Measurements from ENCODE around the gene NRN1. TPM values are rescaled to one million over a fixed set of nuclear protein-coding genes. Genes with fewer than 3 reads are reported as not detected.

NRN1 gene
- total RNA-seq, 1 experiment from 2014 or later: not detected

DNA sequence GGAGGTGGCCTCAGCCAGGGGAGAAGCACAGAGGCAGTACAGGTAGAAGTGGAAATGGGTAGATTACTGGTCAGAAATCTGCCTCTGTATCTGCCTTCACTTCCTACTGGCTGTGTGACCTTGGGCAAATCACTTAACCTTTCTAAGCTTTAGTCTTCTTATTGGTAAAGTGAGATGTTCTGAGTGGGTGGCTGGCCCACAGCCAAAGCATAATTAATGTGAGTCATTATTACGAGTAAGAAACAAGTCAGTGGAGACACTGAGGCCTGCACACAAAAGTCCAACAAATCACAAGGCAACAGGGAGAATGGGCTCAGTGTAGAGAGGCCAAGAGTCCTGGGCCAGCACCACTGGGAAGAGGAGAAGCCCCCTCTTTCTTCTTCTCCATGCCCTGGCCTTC is 39.1 kb downstream of the NRN1 start:
- Mint-ChIP-seq H3K27me3 (ENCODE audit: insufficient read depth, unreplicated experiment) (peaks cover 8% of the 10 kb centered on the region), H3K36me3 (ENCODE audit: insufficient read depth, unreplicated experiment) (no peaks in the 10 kb centered on the region), H3K4me3 (ENCODE audit: unreplicated experiment) (no peak overlapping the region), H3K9me3 (ENCODE audit: unreplicated experiment) (no peaks in the 10 kb centered on the region), H3K27ac (ENCODE audit: unreplicated experiment) (no peak overlapping the region), H3K4me1 (ENCODE audit: low read depth, unreplicated experiment) (no peaks in the 10 kb centered on the region)
- POLR2A ChIA-PET: no interaction called here
- TF ChIP-seq, protein P1, sequence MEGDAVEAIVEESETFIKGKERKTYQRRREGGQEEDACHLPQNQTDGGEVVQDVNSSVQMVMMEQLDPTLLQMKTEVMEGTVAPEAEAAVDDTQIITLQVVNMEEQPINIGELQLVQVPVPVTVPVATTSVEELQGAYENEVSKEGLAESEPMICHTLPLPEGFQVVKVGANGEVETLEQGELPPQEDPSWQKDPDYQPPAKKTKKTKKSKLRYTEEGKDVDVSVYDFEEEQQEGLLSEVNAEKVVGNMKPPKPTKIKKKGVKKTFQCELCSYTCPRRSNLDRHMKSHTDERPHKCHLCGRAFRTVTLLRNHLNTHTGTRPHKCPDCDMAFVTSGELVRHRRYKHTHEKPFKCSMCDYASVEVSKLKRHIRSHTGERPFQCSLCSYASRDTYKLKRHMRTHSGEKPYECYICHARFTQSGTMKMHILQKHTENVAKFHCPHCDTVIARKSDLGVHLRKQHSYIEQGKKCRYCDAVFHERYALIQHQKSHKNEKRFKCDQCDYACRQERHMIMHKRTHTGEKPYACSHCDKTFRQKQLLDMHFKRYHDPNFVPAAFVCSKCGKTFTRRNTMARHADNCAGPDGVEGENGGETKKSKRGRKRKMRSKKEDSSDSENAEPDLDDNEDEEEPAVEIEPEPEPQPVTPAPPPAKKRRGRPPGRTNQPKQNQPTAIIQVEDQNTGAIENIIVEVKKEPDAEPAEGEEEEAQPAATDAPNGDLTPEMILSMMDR (IDR thresholded peaks at IDR 0.05; ENCODE audit: insufficient read depth in 1 of 2, low read depth in 1 of 2, low read length in 1 of 2, severe bottlenecking in 1 of 2, unreplicated experiment in 1 of 2): no peak
- CTCF ChIA-PET: no interaction called here
- BruUV-seq (replicated peaks): no TSS peak
- no peak for DNase-seq
- no peaks in the 10 kb centered on the region for H3K36me3 ChIP-seq (ENCODE audit: control insufficient read depth, insufficient read depth, low read length)
- no peak overlapping the region for H3K4me3 ChIP-seq (ENCODE audit: low read depth, low read length)
- H3K9me3 ChIP-seq: 0 out of 2 replicates have a peak, but pooled peaks cover 3% of the 10 kb centered on the region
- no peaks in the 10 kb centered on the region; the same call in 1 of the 2 replicates for H3K27me3 ChIP-seq (replicated peaks; ENCODE audit: control insufficient read depth, insufficient read depth, low read length)
- H3K4me1 ChIP-seq: no peaks in the 10 kb centered on the region
- intact Hi-C loops (cut with micrococcal nuclease; ENCODE audit: unreplicated experiment): no loop called here

DNA sequence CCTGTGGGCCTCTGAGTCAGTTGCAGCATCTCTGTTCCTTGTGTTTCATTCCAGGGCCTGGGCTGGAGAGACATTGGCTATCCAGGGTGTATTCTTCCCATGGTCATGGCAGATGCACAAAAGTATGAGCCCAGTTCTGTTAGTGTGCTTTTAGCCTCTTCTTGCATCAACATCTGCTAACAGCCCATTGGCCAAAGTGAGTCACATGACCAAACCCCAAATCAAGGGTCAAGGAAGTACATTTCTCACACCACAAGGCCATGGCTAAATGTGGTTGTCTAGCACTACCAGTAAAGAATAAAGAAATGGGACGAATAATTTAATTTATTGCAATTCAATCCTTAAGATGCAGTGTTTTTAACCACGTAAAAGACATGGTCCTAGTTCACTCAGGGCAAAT is 43.9 kb downstream of the NRN1 start:
- H3K9me3 ChIP-seq: peaks cover 3% of the 10 kb centered on the region; the same call in 1 of the 2 replicates
- no peak overlapping the region for H3K27ac Mint-ChIP-seq (ENCODE audit: unreplicated experiment)
- H3K36me3 ChIP-seq (ENCODE audit: control insufficient read depth, insufficient read depth, low read length): no peaks in the 10 kb centered on the region
- no peaks in the 10 kb centered on the region for H3K4me1 ChIP-seq
- H3K27me3 Mint-ChIP-seq (ENCODE audit: insufficient read depth, unreplicated experiment): peaks cover 7% of the 10 kb centered on the region
- POLR2A ChIA-PET: no interaction called here
- TF ChIP-seq, protein P1 (IDR thresholded peaks at IDR 0.05; ENCODE audit: insufficient read depth in 1 of 2, low read depth in 1 of 2, low read length in 1 of 2, severe bottlenecking in 1 of 2, unreplicated experiment in 1 of 2): no peak
- H3K4me3 Mint-ChIP-seq (ENCODE audit: unreplicated experiment): no peak overlapping the region
- BruUV-seq (replicated peaks): no TSS peak
- no peak for DNase-seq
- H3K4me1 Mint-ChIP-seq (ENCODE audit: low read depth, unreplicated experiment): no peaks in the 10 kb centered on the region
- no peaks in the 10 kb centered on the region for H3K9me3 Mint-ChIP-seq (ENCODE audit: unreplicated experiment)
- no peaks in the 10 kb centered on the region for H3K27me3 ChIP-seq (replicated peaks; ENCODE audit: control insufficient read depth, insufficient read depth, low read length)
- no peaks in the 10 kb centered on the region for H3K36me3 Mint-ChIP-seq (ENCODE audit: insufficient read depth, unreplicated experiment)
- CTCF ChIA-PET: no interaction called here
- H3K4me3 ChIP-seq (ENCODE audit: low read depth, low read length): no peak overlapping the region
- intact Hi-C loops (cut with micrococcal nuclease; ENCODE audit: unreplicated experiment): no loop called here

DNA sequence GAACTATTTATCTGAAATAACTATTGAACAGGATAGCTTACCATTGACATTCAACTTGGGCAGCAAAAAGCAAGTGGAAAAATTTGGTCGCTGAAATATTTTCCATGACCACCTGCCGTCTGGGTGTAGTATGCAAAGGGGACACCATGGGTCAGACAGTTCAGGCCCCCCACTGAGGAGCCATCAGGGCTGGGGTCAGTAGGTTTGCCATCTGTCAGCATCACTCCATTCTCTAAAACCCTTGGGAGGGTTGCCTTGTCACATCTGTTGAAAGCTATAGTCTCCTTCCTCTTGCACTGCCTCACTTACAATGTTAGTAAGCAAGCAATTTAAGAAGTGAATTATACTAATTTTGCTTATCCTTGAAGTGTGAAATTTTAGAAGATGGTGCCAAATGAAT is 44.9 kb downstream of the NRN1 start:
- H3K4me1 ChIP-seq: no peaks in the 10 kb centered on the region
- Mint-ChIP-seq H3K4me3 (ENCODE audit: unreplicated experiment) (no peak overlapping the region), H3K4me1 (ENCODE audit: low read depth, unreplicated experiment) (no peaks in the 10 kb centered on the region), H3K27ac (ENCODE audit: unreplicated experiment) (no peak overlapping the region), H3K27me3 (ENCODE audit: insufficient read depth, unreplicated experiment) (peaks cover 7% of the 10 kb centered on the region), H3K36me3 (ENCODE audit: insufficient read depth, unreplicated experiment) (no peaks in the 10 kb centered on the region), H3K9me3 (ENCODE audit: unreplicated experiment) (no peaks in the 10 kb centered on the region)
- DNase-seq: no peak
- intact Hi-C loops (cut with micrococcal nuclease; ENCODE audit: unreplicated experiment): no loop called here
- peaks cover 3% of the 10 kb centered on the region; the same call in 1 of the 2 replicates for H3K9me3 ChIP-seq
- H3K27me3 ChIP-seq (replicated peaks; ENCODE audit: control insufficient read depth, insufficient read depth, low read length): no peaks in the 10 kb centered on the region
- BruUV-seq (replicated peaks): no TSS peak
- no peaks in the 10 kb centered on the region for H3K36me3 ChIP-seq (ENCODE audit: control insufficient read depth, insufficient read depth, low read length)
- POLR2A ChIA-PET: no interaction called here
- TF ChIP-seq, protein P1 (IDR thresholded peaks at IDR 0.05; ENCODE audit: insufficient read depth in 1 of 2, low read depth in 1 of 2, low read length in 1 of 2, severe bottlenecking in 1 of 2, unreplicated experiment in 1 of 2): no peak
- CTCF ChIA-PET: no interaction called here
- no peak overlapping the region for H3K4me3 ChIP-seq (ENCODE audit: low read depth, low read length)
